PC-3 (cell line): Measurements from ENCODE around the gene ZNF716. TPM values are rescaled to one million over a fixed set of nuclear protein-coding genes. Genes with fewer than 3 reads are reported as not detected.

Source experiments
- ATAC-seq: fragments of 200-7000 bp; cut with Tn5 transposase; 2 replicates; pipeline ENCODE4 v1.9.1; 2020; ENCODE audit warnings: mild to moderate bottlenecking, moderate library complexity
- BruUV-seq: library from RNA; stranded (reverse); fragments of 400-500 nt; replicated peaks from 2 replicates; lab custom pipeline; 2021; lab: Mats Ljungman, UMichigan
- CTCF ChIA-PET: fragments of 300-600 bp; sonication (Branson Sonifier 250); formaldehyde crosslinking; loops from one replicate; lab custom pipeline; 2022; ENCODE audit warnings: antibody characterized with exemption; lab: Charles Lee
- POLR2A ChIA-PET: fragments of 300-600 bp; sonication (Branson Sonifier 250); formaldehyde crosslinking; loops from one replicate; lab custom pipeline; 2022; ENCODE audit warnings: antibody characterized with exemption; ENCODE audit not compliant: unreplicated experiment; lab: Charles Lee
- DNase-seq: peaks from one replicate; pipeline ENCODE4 v3.0.0-alpha.2; 2015
- H2AFZ ChIP-seq: fragments of 300-600 bp; sonication (generic); 2 replicates; pipeline ENCODE4 v1.6.0; 2016; ENCODE audit warnings: antibody characterized with exemption, low read length
- H3F3A ChIP-seq: fragments of 300-600 bp; sonication (generic); one replicate; pipeline ENCODE4 v1.6.0; 2017; ENCODE audit warnings: antibody characterized with exemption, low read length, control low read depth, mild to moderate bottlenecking; ENCODE audit not compliant: unreplicated experiment
- H3K27ac ChIP-seq: fragments of 300-600 bp; sonication (generic); 2 replicates; pipeline ENCODE4 v1.5.1; 2016; ENCODE audit warnings: mild to moderate bottlenecking, low read length
- H3K27me3 ChIP-seq: fragments of 300-600 bp; sonication (generic); 2 replicates; pipeline ENCODE4 v1.6.1; 2016; ENCODE audit warnings: low read length, mixed read lengths
- H3K36me3 ChIP-seq: fragments of 300-600 bp; sonication (generic); 2 replicates; pipeline ENCODE4 v1.6.1; 2016; ENCODE audit warnings: low read depth, mixed run types, low read length, mixed read lengths
- H3K4me1 ChIP-seq: fragments of 300-600 bp; sonication (generic); 2 replicates; pipeline ENCODE4 v1.5.1; 2016; ENCODE audit warnings: low read length; ENCODE audit not compliant: insufficient read depth
- H3K4me2 ChIP-seq: fragments of 300-600 bp; sonication (generic); 2 replicates; pipeline ENCODE4 v1.6.0; 2016; ENCODE audit warnings: low read length
- H3K4me3 ChIP-seq: fragments of 300-600 bp; sonication (generic); 2 replicates; pipeline ENCODE4 v1.5.1; 2016; ENCODE audit warnings: mild to moderate bottlenecking, low read length, mixed read lengths
- H3K79me2 ChIP-seq: fragments of 300-600 bp; sonication (generic); 2 replicates; pipeline ENCODE4 v1.6.1; 2017; ENCODE audit warnings: low read length, mixed read lengths
- H3K9ac ChIP-seq: fragments of 300-600 bp; sonication (generic); 2 replicates; pipeline ENCODE4 v1.6.0; 2016; ENCODE audit warnings: mild to moderate bottlenecking, low read length
- H3K9me2 ChIP-seq: fragments of 300-600 bp; sonication (generic); replicated peaks from 2 replicates; pipeline ENCODE4 v1.6.1; 2016; ENCODE audit warnings: mixed run types, low read length, mixed read lengths
- H3K9me3 ChIP-seq: fragments of 300-600 bp; sonication (generic); 2 replicates; pipeline ENCODE4 v1.6.1; 2016; ENCODE audit warnings: low read length, mixed read lengths
- H4K20me1 ChIP-seq: fragments of 300-600 bp; sonication (generic); 2 replicates; pipeline ENCODE4 v1.6.1; 2016; ENCODE audit warnings: low read length, mixed read lengths
- EZH2 ChIP-seq: fragments of 300-600 bp; sonication (generic); IDR thresholded peaks from one replicate; pipeline ENCODE4 v1.6.1; 2017; ENCODE audit warnings: antibody characterized with exemption, mild to moderate bottlenecking, low read length; ENCODE audit not compliant: unreplicated experiment
- EZH2phosphoT487 ChIP-seq: fragments of 300-600 bp; sonication (generic); IDR thresholded peaks from 2 replicates; pipeline ENCODE4 v1.6.1; 2018; ENCODE audit warnings: mild to moderate bottlenecking, antibody characterized with exemption, low read length, borderline replicate concordance
- intact Hi-C: fragments of 100-400 bp; cut with micrococcal nuclease; formaldehyde crosslinking; loops from 2 replicates; pipeline ENCODE4 v1.9.0; 2023
- total RNA-seq: library from RNA; depleted of rRNA; stranded (reverse); fragments of >200 nt; gene quantifications from 2 replicates; pipeline ENCODE4 v1.2.3, GENCODE V29; 2014
- TF ChIP-seq, protein P1 (sequence below): fragments of 300-600 bp; sonication (generic); conservative IDR thresholded peaks from 2 replicates; pipeline ENCODE4 v1.5.1; 2017; ENCODE audit warnings: antibody characterized with exemption, low read depth, mild to moderate bottlenecking, low read length

The ZNF716 gene
- total RNA-seq, 1 experiment from 2014 or later: not detected

GRCh38 chr7:57413529-57414398 lies 36.2 kb upstream of the ZNF716 start:
- intact Hi-C loops: no loop called here
- Histone ChIP-seq H4K20me1 (no peaks in the 10 kb centered on the region), H3F3A (no peaks in the 10 kb centered on the region), H3K79me2 (no peaks in the 10 kb centered on the region), H2AFZ (no peak overlapping the region), H3K9me3 (0 out of 2 replicates have a peak, but pooled peaks cover 5% of the 10 kb centered on the region), H3K27ac (no peak overlapping the region), H3K4me1 (no peaks in the 10 kb centered on the region), H3K4me2 (no peak overlapping the region), H3K36me3 (no peaks in the 10 kb centered on the region), H3K9me2 (no peaks in the 10 kb centered on the region), H3K4me3 (no peak overlapping the region), H3K9ac (no peak overlapping the region), H3K27me3 (no peaks in the 10 kb centered on the region)
- TF ChIP-seq EZH2: no peak
- TF ChIP-seq, protein P1, sequence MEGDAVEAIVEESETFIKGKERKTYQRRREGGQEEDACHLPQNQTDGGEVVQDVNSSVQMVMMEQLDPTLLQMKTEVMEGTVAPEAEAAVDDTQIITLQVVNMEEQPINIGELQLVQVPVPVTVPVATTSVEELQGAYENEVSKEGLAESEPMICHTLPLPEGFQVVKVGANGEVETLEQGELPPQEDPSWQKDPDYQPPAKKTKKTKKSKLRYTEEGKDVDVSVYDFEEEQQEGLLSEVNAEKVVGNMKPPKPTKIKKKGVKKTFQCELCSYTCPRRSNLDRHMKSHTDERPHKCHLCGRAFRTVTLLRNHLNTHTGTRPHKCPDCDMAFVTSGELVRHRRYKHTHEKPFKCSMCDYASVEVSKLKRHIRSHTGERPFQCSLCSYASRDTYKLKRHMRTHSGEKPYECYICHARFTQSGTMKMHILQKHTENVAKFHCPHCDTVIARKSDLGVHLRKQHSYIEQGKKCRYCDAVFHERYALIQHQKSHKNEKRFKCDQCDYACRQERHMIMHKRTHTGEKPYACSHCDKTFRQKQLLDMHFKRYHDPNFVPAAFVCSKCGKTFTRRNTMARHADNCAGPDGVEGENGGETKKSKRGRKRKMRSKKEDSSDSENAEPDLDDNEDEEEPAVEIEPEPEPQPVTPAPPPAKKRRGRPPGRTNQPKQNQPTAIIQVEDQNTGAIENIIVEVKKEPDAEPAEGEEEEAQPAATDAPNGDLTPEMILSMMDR: no peak
- TF ChIP-seq EZH2phosphoT487: no peak
- ChIA-PET POLR2A (no interaction called here), CTCF (no interaction called here)
- DNase-seq: no peak
- ATAC-seq: no peak
- BruUV-seq: no TSS peak

DNA sequence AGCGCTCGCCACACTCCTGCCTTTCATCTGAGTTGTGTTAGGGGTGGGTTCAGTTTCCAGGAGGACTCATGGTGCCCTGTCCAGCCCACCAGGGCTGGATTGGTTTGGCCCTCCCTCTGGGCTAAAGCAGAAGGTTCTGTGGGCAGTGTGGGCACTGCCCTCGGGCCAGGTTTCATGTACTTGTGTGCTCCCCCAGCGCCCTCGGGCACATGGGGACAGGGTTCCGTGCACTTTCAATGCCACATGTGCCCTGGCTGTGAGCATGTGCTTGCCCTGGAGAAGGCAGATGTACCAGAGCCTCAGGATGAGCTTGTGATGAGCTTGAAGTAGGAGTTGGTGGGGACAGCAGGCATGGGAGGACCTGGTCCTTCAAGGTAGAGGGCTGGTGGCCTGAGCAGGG lies 35.6 kb upstream of the ZNF716 start:
- Histone ChIP-seq H3K79me2 (no peaks in the 10 kb centered on the region), H3K27me3 (no peaks in the 10 kb centered on the region), H4K20me1 (no peaks in the 10 kb centered on the region), H3F3A (no peaks in the 10 kb centered on the region), H3K9ac (no peak overlapping the region), H3K27ac (no peak overlapping the region), H3K4me3 (no peak overlapping the region), H3K9me3 (0 out of 2 replicates have a peak, but pooled peaks cover 5% of the 10 kb centered on the region), H3K9me2 (no peaks in the 10 kb centered on the region), H3K4me2 (no peak overlapping the region), H2AFZ (no peak overlapping the region), H3K4me1 (no peaks in the 10 kb centered on the region), H3K36me3 (no peaks in the 10 kb centered on the region)
- BruUV-seq: no TSS peak
- intact Hi-C loops: no loop called here
- POLR2A ChIA-PET: no interaction called here
- TF ChIP-seq EZH2 (no peak), EZH2phosphoT487 (no peak)
- TF ChIP-seq, protein P1: no peak
- ATAC-seq (no peak), DNase-seq (no peak)
- CTCF ChIA-PET: no interaction called here

DNA sequence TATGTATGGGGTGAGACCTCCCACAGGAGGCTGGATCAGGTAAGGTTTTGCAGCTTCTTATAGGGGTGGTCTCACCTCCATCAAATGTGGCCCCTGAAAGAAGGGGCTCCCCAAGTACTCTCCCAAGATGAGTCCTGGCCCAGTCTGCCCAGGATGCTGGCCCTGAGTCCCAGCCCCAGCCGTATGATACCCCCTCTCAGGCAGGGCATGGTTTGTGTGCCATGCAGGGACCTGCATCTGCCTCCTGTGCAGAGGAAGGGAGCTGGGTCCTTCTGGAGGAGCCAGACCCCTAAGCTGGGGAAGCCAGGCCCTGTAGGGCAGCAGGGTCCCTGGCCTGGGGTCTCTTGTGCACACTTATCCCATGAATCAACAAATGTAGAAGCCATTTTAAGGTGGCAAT lies 35.1 kb upstream of the ZNF716 start:
- Histone ChIP-seq H3K79me2 (no peaks in the 10 kb centered on the region), H3K9me3 (0 out of 2 replicates have a peak, but pooled peaks cover 5% of the 10 kb centered on the region), H4K20me1 (no peaks in the 10 kb centered on the region), H3K27me3 (no peaks in the 10 kb centered on the region), H3F3A (no peaks in the 10 kb centered on the region), H3K4me1 (no peaks in the 10 kb centered on the region), H3K27ac (no peak overlapping the region), H2AFZ (no peak overlapping the region), H3K9me2 (no peaks in the 10 kb centered on the region), H3K9ac (no peak overlapping the region), H3K36me3 (no peaks in the 10 kb centered on the region), H3K4me3 (no peak overlapping the region), H3K4me2 (no peak overlapping the region)
- TF ChIP-seq EZH2: no peak
- BruUV-seq: no TSS peak
- no peak for DNase-seq
- ChIA-PET CTCF (no interaction called here), POLR2A (no interaction called here)
- intact Hi-C loops: no loop called here
- ATAC-seq: no peak
